SK-N-MC (cell line): ENCODE data around the gene MYH9.

ENCODE experiments used
- DNase-seq: peaks from one replicate; pipeline ENCODE4 v3.0.0-alpha.2; 2011; ENCODE audit warnings: low read depth, low spot score
- H3K27ac ChIP-seq: fragments of 200-600 bp; sonication (generic); 2 replicates; pipeline ENCODE4 v1.5.1; 2016; ENCODE audit warnings: mixed run types
- H3K36me3 ChIP-seq: fragments of 200-600 bp; sonication (generic); 2 replicates; pipeline ENCODE4 v1.6.1; 2017; ENCODE audit warnings: antibody characterized with exemption, low read length, mixed read lengths; ENCODE audit not compliant: insufficient read depth
- H3K4me3 ChIP-seq: fragments of 200-600 bp; sonication (generic); 2 replicates; pipeline ENCODE4 v1.5.1; 2016
- H3K9ac ChIP-seq: fragments of 200-600 bp; sonication (generic); 2 replicates; pipeline ENCODE4 v1.8.0; 2017; ENCODE audit warnings: mixed run types, mixed read lengths; ENCODE audit not compliant: insufficient read length
- H3K9me3 ChIP-seq: fragments of 200-600 bp; sonication (generic); 2 replicates; pipeline ENCODE4 v1.6.1; 2017; ENCODE audit warnings: low read depth, mild to moderate bottlenecking, antibody characterized with exemption, low read length, moderate library complexity, mixed read lengths
- EZH2 ChIP-seq: fragments of 200-600 bp; sonication (generic); IDR thresholded peaks from one replicate; pipeline ENCODE4 v1.6.1; 2017; ENCODE audit warnings: antibody characterized with exemption
- FOXP2 ChIP-seq: optimal IDR thresholded peaks from 2 replicates; pipeline ENCODE3; 2011; ENCODE audit warnings: mild to moderate bottlenecking, moderate library complexity; ENCODE audit not compliant: insufficient read depth; ENCODE audit errors: extremely low read length, control extremely low read depth
- POLR2AphosphoS5 ChIP-seq: IDR thresholded peaks from 2 replicates; pipeline ENCODE4 v1.6.1; 2012; ENCODE audit warnings: mild to moderate bottlenecking, low read depth, low read length, borderline replicate concordance

Gene MYH9

GRCh38 chr22:36376265-36376664 is 11.5 kb downstream of the MYH9 start:
- Histone ChIP-seq H3K9me3 (no peaks in the 10 kb centered on the region), H3K27ac (no peak overlapping the region), H3K4me3 (no peak overlapping the region), H3K36me3 (no peaks in the 10 kb centered on the region), H3K9ac (no peak overlapping the region)
- DNase-seq: no peak
- TF ChIP-seq POLR2AphosphoS5 (no peak), FOXP2 (no peak), EZH2 (no peak)

GRCh38 chr22:36375071-36375980 is 12.4 kb downstream of the MYH9 start:
- H3K27ac ChIP-seq: no peak overlapping the region
- TF ChIP-seq FOXP2: no peak
- no peak for TF ChIP-seq POLR2AphosphoS5
- no peak for TF ChIP-seq EZH2
- H3K9ac ChIP-seq: no peak overlapping the region
- H3K36me3 ChIP-seq: no peaks in the 10 kb centered on the region
- DNase-seq: no peak
- no peaks in the 10 kb centered on the region for H3K9me3 ChIP-seq
- H3K4me3 ChIP-seq: no peak overlapping the region

GRCh38 chr22:36374603-36375024 is 13.2 kb downstream of the MYH9 start:
- no peak for DNase-seq
- H3K4me3 ChIP-seq: no peak overlapping the region
- no peaks in the 10 kb centered on the region for H3K36me3 ChIP-seq
- H3K9me3 ChIP-seq: no peaks in the 10 kb centered on the region
- H3K27ac ChIP-seq: no peak overlapping the region
- H3K9ac ChIP-seq: no peak overlapping the region
- no peak for TF ChIP-seq EZH2
- no peak for TF ChIP-seq POLR2AphosphoS5
- no peak for TF ChIP-seq FOXP2

DNA sequence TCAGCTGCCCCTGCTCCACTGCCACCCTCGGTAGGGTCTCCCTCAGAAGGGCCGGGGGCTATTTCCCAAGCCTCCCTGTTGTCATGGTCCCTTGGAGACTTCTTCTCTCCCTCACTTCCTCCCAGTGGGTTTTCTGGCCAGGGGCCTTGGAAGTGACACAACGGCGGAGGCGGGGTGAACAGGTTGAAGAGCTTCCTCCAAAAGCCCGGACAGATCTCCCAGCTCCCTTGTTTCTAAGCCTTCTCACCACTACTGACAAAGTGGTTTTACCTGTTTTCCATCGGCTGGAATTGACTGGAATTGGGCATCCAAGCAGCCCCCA is 14.5 kb downstream of the MYH9 start:
- no peaks in the 10 kb centered on the region for H3K9me3 ChIP-seq
- DNase-seq: no peak
- no peak overlapping the region for H3K9ac ChIP-seq
- H3K4me3 ChIP-seq: no peak overlapping the region
- no peak for TF ChIP-seq POLR2AphosphoS5
- TF ChIP-seq EZH2: no peak
- no peak for TF ChIP-seq FOXP2
- H3K27ac ChIP-seq: no peak overlapping the region
- no peaks in the 10 kb centered on the region for H3K36me3 ChIP-seq

DNA sequence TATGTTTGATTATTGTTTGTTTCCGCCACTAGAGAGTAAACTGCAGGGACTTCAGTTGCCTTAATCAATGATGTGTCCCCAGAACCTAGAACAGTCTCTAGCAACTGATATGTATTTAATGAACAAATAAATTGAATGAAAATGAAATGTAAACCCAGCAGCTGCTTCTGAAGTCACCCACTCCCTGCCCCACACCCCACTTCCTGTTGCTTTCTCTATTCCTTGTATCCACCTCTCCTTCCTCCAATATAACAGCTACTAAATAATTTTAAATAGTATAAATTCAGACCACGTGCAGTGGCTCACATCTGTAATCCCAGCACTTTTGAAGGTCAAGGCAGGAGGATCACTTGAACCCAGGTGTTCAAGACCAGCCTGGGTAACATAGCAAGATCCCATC is 15.8 kb downstream of the MYH9 start:
- peak overlapping the region; percentile 28; the same call in 1 of the 2 replicates for H3K27ac ChIP-seq
- no peak for DNase-seq
- TF ChIP-seq FOXP2: no peak
- no peak overlapping the region for H3K4me3 ChIP-seq
- no peak overlapping the region for H3K9ac ChIP-seq
- no peaks in the 10 kb centered on the region for H3K36me3 ChIP-seq
- no peaks in the 10 kb centered on the region for H3K9me3 ChIP-seq

DNA sequence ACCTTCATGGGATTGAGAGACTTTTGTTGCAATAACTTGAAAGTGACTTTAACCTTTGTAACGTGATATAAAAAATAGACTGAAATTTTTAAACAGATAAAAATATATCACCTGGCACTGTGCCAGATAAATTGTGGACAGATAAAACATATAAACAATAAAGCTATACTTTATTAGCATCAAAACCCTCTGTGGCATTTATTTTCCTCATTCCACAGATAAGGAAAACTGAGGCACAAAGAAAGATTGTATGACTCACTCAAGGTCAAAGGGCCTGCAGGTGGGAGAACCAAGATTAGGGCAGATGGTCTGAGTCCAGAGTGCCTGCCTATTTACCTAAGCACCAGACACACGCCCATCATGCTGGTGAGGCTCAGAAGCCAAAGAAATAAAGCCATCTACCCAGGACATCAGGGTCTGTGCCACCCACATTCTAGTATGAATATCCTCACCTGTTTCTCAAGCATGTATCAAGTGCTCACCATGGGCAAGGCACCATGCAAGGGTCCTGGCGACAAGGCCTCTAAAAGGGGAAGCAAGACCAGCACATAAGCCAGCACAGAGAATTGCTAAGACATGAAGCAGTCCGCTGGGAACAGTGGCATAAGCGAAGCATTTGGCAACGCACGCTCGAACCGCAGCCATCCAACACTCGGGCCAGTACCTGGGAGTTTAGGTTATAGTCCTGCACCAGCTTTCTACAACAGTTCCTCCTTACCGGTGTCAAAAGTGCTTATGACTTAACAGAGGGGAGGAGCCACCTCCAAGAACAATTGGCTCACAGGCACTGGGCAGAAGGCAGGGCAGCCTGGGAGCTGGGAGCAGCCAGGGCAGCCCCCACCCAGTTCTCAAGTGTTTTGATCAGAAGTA is 17.6 kb downstream of the MYH9 start:
- H3K9me3 ChIP-seq: no peaks in the 10 kb centered on the region
- TF ChIP-seq POLR2AphosphoS5 (no peak), EZH2 (no peak), FOXP2 (no peak)
- DNase-seq: no peak
- peak overlapping the region; percentile 81 for H3K27ac ChIP-seq
- H3K36me3 ChIP-seq: no peaks in the 10 kb centered on the region
- H3K9ac ChIP-seq: no peak overlapping the region
- H3K4me3 ChIP-seq: peak overlapping the region; percentile 3

DNA sequence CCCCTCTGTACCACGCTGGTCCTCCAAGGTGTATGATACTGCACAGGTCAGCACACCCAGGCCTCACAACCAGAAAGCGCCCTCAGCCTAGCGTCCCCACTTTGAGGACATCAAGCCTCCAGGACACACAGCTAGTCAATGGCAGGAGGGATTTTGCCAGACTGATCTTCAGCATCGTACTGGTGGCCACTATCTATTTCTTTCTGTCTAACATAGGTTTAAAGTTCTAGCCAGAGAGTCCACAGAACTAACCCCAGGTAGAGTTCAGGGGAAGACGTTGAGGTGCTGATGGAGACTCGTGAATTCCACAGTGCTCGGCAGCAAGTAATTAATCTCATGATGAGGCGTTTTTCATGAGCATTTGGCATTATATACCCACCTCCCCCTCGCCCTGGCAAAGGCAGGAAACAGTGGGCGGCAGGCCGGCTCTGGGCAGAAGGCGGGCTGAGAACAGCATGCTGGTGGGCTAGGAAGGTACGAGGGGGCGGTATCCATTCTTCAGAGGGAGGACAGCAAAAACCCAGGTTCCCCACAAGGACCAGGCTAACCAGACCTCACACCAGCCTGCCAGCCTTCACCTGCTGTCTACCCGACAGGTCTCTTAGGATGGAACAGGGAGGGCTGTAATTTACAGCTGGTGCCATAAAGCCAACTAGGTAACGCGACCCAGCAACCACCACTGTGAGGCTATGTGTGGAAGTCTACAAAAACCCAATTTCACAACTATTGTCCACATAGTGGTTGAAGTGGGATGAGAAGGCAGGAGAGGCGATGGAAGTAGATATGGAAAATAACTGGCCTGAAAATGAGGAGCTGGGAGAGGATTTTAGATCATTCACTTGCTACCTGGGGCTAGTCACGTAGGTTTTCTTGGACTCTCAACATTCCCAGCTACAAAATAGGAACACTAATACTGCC is 18.5 kb downstream of the MYH9 start:
- H3K9ac ChIP-seq: no peak overlapping the region
- peak overlapping the region; percentile 61 for H3K4me3 ChIP-seq
- H3K9me3 ChIP-seq: no peaks in the 10 kb centered on the region
- H3K36me3 ChIP-seq: no peaks in the 10 kb centered on the region
- no peak for DNase-seq
- TF ChIP-seq POLR2AphosphoS5 (no peak), EZH2 (no peak), FOXP2 (no peak)
- H3K27ac ChIP-seq: peak overlapping the region; percentile 81
